SHP77 treated with DMSO at 0.1 percent for 48 hours (cell line): ENCODE measurements around the gene TIAL1.
"Not testable (repeated sequence)": the region's sequence is repeated elsewhere in the genome, so short reads cannot be mapped to it uniquely, and the experiment has no call there.

Experiments used
- DNase-seq: peaks from one replicate; lab custom pipeline; 2025; lab: John Stamatoyannopoulos, UW

The TIAL1 gene

DNA sequence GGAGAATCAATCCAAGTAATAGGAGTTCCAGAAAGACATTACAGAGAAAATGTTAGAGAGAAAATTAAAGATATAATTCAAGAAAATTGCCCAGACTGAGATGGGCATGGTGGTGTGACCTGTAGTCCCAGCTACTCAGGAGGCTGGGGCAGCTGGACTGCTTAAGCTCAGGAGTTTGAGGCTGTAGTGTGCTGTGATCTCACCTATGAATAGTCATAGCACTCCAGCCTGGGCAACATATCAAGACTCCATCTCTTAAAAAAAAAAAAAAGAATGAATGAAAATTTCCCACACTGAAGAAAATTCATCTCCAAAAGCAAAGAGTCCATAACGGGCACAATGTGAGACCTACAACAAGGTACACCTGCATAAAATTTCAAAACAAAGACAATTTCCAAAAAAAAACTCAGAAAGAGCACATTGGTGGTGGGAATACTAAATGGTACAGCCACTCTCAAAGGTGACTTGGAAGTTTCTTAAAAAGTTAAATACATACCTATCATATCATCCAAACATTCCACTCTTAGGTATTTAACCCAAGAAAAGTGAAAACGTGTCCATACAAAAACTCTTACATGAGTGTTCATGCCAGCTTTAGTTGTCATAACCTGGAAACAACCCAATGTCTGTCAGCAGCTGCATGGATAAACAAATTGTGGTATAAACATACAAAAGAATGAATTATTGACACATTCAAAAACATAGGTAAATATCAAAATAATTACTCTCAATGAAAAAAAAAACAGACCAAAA lies 47.3 kb downstream of the TIAL1 start:
- no peak for DNase-seq

DNA sequence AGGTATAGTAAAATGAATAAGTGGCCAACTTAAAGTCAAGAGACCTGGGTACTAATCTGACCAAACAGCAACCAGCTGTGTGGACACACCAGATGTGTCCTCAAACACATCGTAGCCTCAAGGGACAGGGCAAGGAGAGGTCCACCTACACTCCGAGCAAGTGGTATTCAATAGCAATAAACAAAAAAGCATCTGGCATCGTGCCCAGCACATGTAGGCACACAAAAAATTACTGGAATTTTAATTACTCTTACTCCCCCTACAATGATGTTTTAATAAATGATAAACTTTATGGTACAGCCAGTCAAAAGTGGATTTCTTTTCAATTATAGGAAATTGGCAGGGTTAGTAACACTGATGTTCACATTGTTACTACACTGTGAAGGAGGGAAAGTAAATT lies 50.8 kb downstream of the TIAL1 start:
- no peak for DNase-seq

DNA sequence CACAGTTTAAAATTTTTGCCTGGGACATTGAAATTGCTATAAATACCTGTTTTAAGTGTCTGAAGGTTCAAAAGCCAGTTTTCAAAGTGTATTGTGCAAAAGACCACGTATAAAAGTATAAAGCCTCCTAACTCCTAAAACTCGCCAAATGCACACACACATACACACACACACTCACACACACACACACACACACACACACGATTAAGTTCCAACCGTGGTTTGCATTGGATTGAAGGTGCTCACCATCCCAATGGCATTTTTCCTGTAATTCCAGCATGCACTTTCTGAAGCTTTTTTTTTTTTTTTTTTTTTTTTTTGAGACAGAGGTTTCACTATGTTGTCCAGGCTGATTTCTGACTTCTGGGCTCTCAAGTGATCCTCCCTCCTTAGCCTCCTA lies 51.5 kb downstream of the TIAL1 start:
- DNase-seq = no peak

DNA sequence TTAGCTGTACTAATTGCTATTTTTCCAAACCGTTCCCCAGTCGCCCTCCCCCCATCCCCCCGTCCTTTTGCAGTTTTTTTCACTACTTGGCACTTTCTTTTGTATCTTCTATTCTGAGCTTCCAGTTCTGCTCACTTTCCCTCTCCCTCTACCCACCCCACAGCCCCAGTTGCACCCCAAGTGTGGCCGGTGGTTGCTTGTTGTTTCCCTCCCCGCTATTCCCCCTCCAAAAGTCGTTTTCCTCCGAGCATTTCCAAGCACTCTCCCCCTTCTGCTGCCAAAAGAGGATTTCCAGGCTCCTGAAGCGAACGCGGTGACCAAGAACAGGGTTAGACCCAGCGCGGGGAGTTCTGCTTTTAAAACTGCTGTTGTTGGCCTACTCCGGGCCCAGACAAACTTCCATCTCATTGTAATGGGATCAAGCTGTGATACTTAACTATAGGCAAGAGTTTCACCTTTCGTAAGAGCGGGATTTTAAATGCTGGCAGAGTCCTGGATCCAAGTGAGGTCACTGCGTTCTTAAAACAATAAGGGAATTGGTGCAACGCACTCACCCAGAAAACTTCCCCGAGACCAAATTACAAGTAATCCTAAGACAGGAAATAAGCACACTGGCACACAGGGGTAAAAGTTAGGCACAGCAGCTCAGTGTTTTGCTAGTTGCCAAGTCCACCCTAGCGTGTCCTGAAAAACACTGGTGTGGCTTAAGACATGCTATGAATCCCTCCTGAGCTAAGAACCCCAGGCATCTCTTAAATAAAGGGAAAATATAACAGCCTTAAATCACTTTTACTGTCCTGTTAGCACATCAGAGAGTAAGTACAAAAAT lies 52.7 kb downstream of the TIAL1 start:
- DNase-seq = no peak

DNA sequence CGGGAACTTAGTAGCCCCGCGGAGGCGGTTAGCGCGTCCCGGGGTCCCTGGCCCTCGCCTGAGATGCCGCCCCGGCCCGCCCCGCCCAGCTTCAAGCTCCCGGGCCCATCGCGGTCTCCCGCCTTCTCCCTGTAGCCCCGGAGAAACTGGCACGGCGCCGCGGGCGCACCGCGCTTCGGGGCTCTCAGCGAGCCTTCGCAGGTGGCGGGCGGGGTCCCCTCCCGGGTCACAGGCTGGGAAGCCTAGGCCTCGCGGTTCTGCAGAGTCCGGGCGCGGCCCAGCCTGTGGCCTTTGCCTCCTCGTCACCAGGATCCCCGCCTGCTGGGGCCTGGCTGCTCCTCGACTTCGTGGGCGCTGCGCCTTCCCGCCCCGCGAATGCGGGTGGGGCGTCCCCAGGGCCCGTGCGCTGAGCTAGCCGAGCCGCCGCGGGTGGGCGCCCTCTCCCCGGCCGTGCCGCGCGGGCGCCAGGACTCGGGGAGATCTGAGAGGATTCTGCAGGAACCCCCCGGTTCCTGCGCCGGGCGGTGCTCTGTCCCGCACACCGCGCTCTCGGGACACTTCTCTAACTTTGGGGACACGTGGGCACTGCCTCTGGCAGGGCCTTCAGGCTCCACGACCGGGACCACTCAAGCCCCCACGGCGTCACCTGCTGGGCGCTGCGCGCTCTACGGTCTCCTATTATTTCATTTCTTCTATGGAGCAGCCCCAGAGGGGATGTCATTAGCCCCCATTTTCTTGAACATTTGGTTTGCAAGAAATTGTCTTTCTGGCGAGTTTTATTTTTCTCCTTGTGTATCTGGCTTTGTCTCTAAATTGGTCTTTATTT lies 53.6 kb downstream of the TIAL1 start:
- DNase-seq = no peak

DNA sequence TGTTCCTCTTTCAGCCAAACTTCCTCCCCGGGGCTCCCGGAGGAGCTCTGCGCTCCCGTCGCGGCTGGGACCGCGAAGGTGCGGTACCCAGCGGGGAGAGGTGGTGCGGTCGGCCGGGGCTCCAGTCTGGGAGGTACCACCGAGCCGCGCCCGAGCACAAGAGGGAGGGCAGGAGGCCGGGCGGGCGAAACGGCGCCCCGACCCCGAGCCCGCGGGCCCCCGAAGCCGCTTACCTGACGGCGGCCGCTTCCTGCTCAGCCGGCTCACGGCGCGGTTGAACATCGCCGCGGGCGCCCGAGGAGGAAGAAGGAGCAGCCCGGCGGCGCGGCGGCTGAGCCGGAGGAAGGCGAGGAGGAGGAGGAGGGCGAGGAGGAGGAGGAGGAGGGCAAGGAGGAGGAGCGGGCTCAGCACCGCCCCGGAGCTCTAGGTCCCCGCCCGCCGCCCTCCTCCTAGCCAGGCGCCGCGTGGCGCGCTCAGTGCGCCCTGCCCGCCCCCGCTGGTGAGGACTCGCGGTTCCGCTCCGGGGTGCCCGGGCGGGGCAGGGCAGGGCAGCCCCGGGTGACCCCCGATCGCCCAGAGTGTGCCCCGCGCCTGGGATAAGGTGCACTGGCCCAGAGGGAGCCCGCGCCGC lies 54.3 kb downstream of the TIAL1 start, which contains the start of gene RGS10:
Gene RGS10, minus strand, starts transcription at position 363 of the 631 bp plus-strand sequence. Its CDS starts 81 bp downstream, at position 282.
- no peak for DNase-seq

DNA sequence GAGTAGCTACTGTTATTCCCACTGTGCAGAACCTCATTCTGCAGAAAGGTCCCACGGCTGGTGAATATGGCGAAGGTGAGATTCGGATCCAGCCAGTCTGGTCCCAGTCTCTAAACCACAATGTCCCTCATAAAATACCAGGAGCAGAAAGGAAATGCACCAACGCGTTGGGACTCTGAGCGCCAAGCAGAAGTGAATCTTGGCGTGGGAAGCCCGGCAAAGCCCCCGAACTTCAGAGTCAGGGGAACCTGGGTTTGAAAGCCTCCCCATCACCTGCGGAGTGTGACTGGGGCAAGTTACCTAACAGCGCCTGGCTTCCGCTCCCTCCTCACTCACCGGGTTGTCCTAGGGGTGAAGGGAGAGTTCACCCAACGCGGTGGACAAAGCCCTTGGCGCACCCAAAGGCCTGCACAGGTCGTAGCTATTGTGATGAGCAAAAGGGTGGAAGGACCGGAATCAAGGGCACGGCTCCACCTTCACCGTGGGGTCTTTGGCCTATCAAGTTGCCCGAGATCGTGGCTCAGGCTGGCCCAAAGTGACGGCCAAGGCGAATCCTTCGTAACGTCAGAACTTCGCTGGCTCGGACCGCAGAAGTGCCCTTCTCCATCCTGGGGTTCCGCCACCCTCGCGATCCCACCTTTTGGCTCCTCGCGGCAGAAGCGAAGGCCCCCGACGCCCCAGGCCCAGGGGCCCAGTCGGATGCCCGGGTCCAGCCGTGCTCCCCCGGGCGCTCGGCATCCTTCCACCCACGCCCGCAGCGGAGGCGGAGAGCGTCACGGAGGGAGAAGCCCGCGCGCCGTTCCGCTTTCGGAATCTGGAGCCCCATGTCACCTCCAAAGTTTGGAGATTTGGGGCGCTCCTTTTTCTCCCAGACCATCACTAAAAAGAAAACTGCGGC lies 55.1 kb downstream of the TIAL1 start:
- DNase-seq = no peak

DNA sequence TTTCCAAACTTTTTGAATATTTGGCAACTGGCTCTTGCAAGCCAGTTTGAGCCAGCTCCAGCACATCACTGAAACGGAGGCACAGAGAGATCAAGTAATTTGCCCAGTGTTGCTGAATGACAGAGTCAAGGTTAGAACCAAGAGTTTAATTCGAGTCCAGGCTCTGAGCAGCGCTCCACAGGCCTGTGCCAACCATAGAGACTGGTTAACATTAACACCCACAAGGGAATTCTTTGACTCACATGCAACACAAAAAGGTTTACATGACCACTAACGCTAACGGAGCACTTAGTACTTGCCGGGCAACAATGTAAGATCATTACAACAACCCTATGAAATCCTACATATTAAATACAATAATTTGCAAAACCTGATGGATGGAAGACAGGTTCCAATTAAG lies 55.7 kb downstream of the TIAL1 start:
- no peak for DNase-seq

DNA sequence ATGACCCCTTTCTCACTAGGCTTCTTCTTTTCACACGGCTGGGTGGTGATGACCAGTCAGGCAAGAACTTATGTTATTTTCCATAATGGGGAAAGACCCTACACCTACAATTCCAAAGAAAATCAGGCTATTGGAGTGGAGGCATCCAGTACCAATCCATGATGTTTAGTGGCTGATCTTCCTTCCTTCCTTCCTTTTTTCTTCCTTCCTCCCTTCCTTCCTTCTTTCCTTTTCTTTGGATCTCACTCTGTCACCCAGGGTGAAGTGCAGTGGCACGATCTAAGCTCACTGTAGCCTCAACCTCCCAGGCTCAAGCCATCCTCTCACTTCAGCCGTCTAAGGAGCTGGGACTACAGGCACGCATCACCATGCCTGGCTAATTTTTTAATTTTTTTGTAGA lies 56.7 kb downstream of the TIAL1 start:
- no peak for DNase-seq

DNA sequence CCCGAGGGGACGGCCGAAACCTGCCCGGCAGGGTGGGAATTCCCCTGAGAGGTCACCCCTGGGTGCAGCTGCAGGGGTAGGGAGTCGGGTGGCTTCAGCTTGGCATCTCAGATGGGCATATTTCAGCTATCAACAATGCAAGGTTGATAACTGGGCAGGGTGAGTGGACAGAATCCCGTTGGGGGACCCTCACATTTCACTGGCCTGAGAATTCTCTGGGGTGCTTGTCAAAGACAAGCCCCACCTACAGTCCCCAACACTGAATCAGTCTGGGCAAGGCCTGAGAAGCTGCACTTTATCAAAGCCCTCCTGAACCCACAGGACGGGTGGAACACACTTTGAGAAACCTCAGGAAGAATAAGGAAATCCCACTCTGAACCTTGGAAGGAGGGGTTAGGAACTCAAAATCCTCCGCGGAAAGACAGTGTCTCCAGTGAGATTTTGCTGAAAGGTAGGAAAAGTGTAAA lies 57.4 kb downstream of the TIAL1 start:
- DNase-seq = no peak

DNA sequence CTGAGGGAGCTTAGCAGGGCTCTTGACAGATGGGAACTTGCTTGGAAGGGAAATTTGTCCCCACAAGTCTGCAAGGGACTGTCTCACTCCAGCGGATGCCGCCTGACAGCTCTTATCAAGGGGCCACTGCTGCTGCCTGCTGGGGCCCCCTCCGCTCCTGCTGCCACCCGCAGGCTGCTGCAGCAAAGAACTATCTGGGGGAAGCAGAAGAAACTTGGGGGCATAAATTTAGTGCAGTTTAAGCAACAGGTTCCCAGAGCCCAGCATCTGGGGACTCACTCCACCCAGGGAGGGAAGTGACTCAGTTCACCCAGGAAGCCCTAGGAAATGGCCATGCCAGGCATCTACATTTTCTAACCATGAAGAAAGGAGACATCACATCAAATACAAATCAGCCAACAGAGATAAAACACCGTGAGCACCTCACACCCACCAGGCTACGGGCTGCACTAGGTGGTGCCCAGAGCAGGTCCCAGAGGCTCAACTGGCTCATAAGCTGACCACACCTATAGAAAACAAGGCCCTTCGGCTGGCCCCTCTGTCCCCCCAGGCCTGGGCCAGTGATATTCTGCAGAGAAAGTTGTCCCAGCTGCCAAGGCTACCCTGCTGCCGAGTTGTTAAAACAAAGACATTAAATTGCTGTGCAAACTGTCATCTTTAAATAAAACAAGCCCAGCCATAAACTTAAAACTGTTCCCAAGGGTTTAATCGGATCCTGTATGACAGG lies 58.0 kb downstream of the TIAL1 start:
- no peak for DNase-seq

DNA sequence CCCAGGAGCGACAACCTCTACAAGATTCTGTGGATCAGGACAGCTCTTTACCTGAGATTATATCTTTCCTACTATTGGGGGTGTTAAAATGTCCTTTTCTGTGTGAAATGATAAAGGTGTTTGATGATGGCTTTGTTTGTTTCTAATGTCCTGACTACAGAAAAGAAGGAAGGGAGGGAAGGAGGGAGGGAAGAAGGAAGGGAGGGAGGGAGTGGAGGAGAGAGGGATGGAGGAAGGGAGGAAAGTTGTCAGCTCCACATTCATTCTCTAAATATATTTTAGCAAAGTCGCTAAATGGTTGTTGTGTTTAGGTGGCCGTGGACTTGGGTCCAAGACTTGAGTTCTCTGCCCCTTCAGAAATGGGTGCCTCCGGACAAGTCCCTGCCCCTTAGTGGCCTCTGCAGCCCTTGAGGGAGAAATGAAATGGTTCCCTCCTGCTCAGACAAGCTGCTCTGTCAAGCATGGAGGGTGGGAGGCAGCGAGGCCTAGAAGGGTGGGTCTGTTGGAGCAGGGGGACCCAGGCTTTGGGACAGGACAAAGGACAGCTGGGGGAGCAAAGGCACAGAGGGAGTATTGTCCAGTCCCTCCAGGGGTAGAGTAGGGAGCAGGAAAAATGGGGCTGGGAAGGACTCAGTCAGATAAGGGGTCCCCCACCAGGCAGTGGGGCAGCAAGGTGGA lies 58.7 kb downstream of the TIAL1 start:
- DNase-seq = no peak

DNA sequence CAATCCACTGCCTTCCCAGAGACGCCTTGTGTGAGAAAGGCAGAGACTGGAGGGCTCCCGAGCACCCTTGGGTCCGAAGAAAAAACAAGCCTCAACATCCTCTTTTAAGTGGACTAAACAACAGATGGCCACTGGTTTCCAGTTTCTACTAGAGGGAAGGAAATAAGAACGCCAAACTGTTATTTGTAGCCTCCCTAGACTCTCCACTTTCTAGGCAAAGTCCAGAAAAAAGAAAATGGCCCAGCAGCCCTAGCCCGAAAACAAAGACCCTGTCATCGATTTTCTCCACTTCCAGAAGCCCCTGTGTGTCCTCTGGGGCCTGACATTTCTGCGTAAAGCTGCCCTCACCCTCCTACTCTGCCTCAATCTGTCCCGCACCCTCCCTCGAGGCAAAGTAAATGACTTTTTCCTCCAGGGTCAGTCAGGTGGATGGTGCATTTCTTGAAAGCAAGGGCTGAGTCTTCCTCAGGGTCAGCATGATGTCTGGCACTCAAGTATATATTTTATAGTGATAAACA lies 60.2 kb downstream of the TIAL1 start:
- DNase-seq = no peak

DNA sequence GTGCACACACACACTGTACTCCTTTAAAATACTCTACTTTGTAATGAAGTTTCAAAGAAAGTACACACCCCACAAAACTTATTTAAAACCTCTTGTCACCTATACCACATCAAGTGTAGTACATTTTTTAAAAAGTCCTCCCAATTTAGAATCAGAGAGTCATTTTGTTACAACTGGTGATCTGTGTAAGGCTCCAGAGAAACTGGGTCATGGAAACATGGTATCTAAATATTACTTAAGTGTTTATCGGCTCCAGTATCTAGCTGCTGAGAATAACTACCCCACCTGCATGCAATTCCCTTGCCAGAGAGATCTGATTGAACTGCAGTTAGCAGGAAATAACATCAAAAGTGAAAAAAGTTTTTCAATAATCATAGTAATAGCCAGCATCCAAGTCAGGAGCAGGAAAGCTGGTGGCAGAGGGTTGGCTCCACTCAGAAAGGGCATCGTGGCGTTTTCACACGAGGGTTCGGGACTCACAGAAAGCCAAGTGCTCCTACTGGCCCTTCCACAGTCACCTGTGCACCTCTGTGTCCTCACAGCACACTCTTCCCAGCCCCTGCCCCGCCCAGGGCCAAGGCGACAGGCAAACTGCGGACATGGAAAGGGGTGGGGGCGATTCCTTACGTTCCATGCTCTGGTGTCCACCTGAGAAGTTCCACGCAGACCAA lies 60.8 kb downstream of the TIAL1 start:
- DNase-seq = no peak

DNA sequence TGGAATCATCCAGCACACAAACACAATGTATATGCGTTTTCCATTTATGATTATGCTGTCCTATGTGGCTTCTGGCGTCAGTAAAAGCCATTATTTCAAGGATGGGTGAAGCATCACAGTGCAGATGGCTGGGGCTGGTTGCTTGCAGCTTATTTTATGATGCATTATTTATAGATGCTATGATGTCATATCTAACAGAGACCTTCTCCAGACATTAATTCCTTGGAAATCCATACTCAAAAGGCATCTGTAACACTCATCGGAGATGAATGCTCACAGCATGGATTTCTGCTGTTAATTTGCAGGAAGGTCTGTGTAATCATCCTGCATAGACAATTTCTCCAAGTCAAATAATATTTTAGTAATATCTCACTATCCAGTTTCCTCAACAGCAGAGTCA lies 61.5 kb downstream of the TIAL1 start:
- no peak for DNase-seq

DNA sequence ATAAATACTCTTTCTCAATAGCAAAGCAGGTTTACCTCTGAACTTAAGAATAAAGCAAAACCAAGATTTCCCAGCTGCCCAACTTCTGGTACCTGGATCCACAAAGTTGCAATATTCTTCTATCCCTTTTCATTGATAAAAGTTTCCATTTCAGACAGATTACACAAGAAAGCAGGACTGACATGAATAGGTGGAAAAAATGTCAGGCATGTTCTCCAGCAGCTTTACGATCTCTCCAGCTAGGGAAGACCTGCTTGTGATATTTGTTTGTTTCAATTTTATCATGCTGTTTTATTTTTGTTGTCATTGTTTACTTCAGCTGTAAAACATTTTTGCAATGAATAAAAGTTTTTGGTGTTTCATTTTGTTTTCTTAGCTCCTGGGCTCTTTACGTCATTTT lies 63.3 kb downstream of the TIAL1 start:
- no peak for DNase-seq

DNA sequence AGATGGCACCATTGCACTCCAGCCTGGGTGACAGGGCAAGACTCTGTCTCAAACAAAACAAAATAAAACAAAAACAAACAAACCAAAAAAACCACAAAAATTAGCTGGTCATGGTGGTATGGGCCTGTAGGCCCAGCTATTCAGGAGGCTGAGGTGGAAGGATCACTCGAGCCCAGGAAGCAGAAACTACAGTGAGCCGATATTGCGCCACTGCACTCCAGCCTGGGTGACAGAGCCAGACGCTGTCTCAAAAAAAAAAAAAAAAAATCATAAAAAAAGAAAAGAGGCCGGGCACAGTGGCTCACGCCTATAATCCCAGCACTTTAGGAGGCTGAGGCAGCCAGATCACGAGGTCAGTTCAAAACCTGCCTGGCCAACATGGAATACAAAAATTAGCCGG lies 64.0 kb downstream of the TIAL1 start:
- DNase-seq = not testable (repeated sequence)

DNA sequence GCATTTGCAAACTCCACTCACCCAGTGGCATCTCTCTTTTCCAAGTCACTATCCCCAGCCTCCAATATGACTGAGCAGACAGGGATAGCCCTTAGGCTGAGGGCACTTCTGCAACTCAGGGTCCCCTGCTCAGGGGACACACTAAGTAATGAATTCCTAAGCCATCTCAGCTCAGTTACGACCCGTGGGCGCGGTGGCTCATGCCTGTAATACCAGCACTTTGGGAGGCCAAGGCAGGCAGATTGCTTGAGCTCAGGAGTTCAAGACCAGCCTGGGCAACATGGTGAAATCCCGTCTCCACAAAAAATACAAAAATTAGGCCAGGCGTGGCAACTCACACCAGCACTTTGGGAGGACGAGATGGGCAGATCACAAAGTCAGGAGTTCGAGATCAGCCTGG lies 64.5 kb downstream of the TIAL1 start:
- not testable (repeated sequence) for DNase-seq

DNA sequence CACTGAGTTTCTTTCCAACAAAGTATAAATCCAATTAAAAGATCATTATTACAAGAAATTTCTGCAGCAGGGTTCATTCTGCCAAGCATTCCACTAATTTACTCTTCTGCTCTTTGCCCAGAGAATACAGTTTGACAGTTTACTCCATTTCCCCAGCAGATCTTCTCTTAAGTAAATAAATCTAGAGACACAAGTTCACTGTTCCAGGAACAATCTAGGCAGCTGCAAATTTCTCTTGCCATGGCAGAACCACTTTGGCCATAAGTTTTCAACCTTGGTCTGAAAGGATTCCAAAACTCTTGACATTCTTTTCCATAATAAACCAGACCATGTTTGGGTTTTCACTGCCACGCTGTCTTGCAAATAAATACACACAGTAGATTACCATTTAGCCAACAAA lies 65.7 kb downstream of the TIAL1 start:
- no peak for DNase-seq
